ENCODE results near the gene GLRX. TPM values are rescaled to one million over a fixed set of nuclear protein-coding genes. Genes with fewer than 3 reads are reported as not detected.

GLRX gene
- total RNA-seq, 2 donors from 2014 or later, result 18.9 to 26.3 TPM

DNA sequence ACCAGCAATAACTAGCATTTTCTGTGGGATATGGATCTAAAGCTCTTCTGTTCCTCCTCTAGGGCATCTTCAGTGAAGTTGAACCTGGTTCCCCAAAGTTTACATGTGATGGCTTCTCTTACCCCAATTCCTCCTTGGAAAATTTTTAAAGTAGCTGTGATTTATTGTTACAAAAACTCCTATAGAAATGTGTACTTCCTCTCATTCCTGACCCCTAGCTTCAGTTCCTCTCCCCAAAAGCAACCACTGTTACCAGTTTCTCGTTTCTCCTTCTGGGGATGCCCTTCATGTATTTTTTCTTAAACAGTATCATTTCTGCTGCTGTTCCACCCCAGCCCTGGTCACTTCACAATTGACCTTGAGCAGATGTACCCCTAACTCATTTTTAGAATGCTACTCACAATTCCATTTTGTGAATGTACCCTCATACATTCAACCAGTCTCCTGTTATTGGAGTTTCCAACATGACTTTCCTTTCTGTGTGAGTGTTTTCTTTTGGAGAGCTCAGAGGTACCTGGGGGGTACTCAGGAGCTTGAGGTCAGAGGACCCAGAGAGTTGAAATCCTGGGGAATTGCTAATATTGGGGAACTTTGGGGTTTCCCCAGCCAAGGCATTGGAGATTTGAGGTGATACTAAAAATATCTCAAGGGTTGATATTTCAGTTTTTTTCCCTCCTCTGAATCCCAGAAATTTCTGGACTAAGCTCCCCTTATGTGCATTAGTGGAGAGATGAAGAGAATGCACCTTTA is 18.6 kb upstream of the GLRX start:
- Mint-ChIP-seq H3K4me3 (no peak overlapping the region), H3K27ac (no peak overlapping the region), H3K9me3 (no peaks in the 10 kb centered on the region), H3K27me3 (ENCODE audit: insufficient read depth) (no peaks in the 10 kb centered on the region), H3K4me1 (peaks cover 15% of the 10 kb centered on the region), H3K36me3 (ENCODE audit: low read depth) (no peaks in the 10 kb centered on the region)
- no peaks in the 10 kb centered on the region for H3K9me3 ChIP-seq (ENCODE audit: control insufficient read depth, low read length)
- H3K36me3 ChIP-seq (ENCODE audit: control insufficient read depth, insufficient read depth, low read length), result no peaks in the 10 kb centered on the region
- no peak overlapping the region for H3K4me3 ChIP-seq (ENCODE audit: low read length)
- no peak overlapping the region for H3K9ac ChIP-seq (ENCODE audit: extremely low read depth, low read length, poor library complexity, severe bottlenecking)
- H3K4me1 ChIP-seq (ENCODE audit: control insufficient read depth, insufficient read depth, low read length), result no peaks in the 10 kb centered on the region
- 90 to 100% methylated on average over 1 of the region's 1 CpG for WGBS, 2 experiments (ENCODE audit: insufficient coverage in 1 of 2, insufficient read length in 1 of 2)
- DNase-seq, result no peak
- no peaks in the 10 kb centered on the region for H3K27me3 ChIP-seq (ENCODE audit: control insufficient read depth, insufficient read depth, low read length, poor library complexity, severe bottlenecking)
- H3K27ac ChIP-seq (ENCODE audit: low read depth, low read length), result no peak overlapping the region
- TF ChIP-seq, protein P1, sequence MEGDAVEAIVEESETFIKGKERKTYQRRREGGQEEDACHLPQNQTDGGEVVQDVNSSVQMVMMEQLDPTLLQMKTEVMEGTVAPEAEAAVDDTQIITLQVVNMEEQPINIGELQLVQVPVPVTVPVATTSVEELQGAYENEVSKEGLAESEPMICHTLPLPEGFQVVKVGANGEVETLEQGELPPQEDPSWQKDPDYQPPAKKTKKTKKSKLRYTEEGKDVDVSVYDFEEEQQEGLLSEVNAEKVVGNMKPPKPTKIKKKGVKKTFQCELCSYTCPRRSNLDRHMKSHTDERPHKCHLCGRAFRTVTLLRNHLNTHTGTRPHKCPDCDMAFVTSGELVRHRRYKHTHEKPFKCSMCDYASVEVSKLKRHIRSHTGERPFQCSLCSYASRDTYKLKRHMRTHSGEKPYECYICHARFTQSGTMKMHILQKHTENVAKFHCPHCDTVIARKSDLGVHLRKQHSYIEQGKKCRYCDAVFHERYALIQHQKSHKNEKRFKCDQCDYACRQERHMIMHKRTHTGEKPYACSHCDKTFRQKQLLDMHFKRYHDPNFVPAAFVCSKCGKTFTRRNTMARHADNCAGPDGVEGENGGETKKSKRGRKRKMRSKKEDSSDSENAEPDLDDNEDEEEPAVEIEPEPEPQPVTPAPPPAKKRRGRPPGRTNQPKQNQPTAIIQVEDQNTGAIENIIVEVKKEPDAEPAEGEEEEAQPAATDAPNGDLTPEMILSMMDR (conservative IDR thresholded peaks at IDR 0.05), result no peak

DNA sequence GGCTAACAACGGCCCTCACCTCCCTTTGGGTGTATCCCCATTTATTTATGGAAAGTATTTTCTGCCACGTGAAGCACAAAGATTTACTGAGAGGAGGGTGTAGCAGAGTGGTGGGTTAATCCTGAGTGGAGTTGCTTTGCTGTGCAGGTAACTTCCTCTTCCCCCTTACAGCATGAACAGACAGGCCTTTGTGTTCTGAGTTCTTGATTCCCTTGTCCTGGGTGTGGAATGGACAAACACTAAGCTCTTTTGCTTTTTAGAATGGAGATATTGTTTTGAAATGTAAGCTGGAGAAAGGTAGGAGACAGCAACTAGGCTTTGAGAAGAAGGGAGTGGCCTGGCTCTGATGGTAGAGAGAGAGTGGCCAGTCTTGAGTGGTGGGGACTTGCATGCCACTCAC is 17.1 kb upstream of the GLRX start:
- Histone ChIP-seq H3K9me3 (ENCODE audit: control insufficient read depth, low read length) (no peaks in the 10 kb centered on the region), H3K36me3 (ENCODE audit: control insufficient read depth, insufficient read depth, low read length) (no peaks in the 10 kb centered on the region), H3K27ac (ENCODE audit: low read depth, low read length) (no peak overlapping the region), H3K27me3 (ENCODE audit: control insufficient read depth, insufficient read depth, low read length, poor library complexity, severe bottlenecking) (no peaks in the 10 kb centered on the region), H3K9ac (ENCODE audit: extremely low read depth, low read length, poor library complexity, severe bottlenecking) (no peak overlapping the region), H3K4me1 (ENCODE audit: control insufficient read depth, insufficient read depth, low read length) (no peaks in the 10 kb centered on the region), H3K4me3 (ENCODE audit: low read length) (no peak overlapping the region)
- 89 to 100% methylated on average over 1 to 2 of the region's 2 CpGs for WGBS, 2 experiments (ENCODE audit: insufficient coverage in 1 of 2, insufficient read length in 1 of 2)
- no peaks in the 10 kb centered on the region for H3K27me3 Mint-ChIP-seq (ENCODE audit: insufficient read depth)
- TF ChIP-seq, protein P1 (conservative IDR thresholded peaks at IDR 0.05), result no peak
- H3K9me3 Mint-ChIP-seq, result no peaks in the 10 kb centered on the region
- H3K4me1 Mint-ChIP-seq, result peaks cover 7% of the 10 kb centered on the region
- H3K27ac Mint-ChIP-seq, result no peak overlapping the region
- DNase-seq, result no peak
- H3K4me3 Mint-ChIP-seq, result no peak overlapping the region
- no peaks in the 10 kb centered on the region for H3K36me3 Mint-ChIP-seq (ENCODE audit: low read depth)

DNA sequence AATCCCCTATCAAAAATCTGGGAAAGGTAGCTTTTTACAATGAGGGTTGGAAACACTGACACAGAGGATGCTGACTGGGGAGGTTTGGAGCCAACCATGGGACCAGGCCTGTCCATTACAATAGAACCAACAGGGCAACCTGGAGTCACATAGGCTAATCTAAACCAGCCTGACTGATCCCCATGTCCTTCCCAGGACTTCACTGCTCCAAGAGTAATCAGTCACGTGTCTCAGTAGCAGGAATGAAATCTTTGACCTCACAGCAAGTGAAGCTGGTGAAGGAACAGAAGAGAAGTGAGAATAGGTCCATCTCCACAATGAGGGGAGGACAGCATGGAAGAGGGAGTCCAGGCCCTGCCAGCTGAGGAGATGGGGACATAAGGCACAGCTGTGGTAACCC is 16.0 kb upstream of the GLRX start:
- 77% methylated on average over 1 of the region's 1 CpG; no CpG with 5 or more reads in 1 of the 2 experiments for WGBS, 2 experiments (ENCODE audit: insufficient coverage in 1 of 2, insufficient read length in 1 of 2)
- DNase-seq, result no peak
- no peaks in the 10 kb centered on the region for H3K9me3 ChIP-seq (ENCODE audit: control insufficient read depth, low read length)
- no peaks in the 10 kb centered on the region for H3K36me3 ChIP-seq (ENCODE audit: control insufficient read depth, insufficient read depth, low read length)
- no peaks in the 10 kb centered on the region for H3K4me1 ChIP-seq (ENCODE audit: control insufficient read depth, insufficient read depth, low read length)
- H3K4me3 ChIP-seq (ENCODE audit: low read length), result no peak overlapping the region
- no peak overlapping the region for H3K27ac ChIP-seq (ENCODE audit: low read depth, low read length)
- TF ChIP-seq, protein P1 (conservative IDR thresholded peaks at IDR 0.05), result no peak
- Mint-ChIP-seq H3K27ac (no peak overlapping the region), H3K4me1 (peaks cover 10% of the 10 kb centered on the region), H3K9me3 (no peaks in the 10 kb centered on the region), H3K27me3 (ENCODE audit: insufficient read depth) (no peaks in the 10 kb centered on the region), H3K36me3 (ENCODE audit: low read depth) (no peaks in the 10 kb centered on the region), H3K4me3 (no peak overlapping the region)
- no peak overlapping the region for H3K9ac ChIP-seq (ENCODE audit: extremely low read depth, low read length, poor library complexity, severe bottlenecking)
- no peaks in the 10 kb centered on the region for H3K27me3 ChIP-seq (ENCODE audit: control insufficient read depth, insufficient read depth, low read length, poor library complexity, severe bottlenecking)
